BE2C (cell line): Measurements from ENCODE around the gene KRTAP9-9.

ENCODE experiments used
- DNase-seq: peaks from one replicate; pipeline ENCODE4 v3.0.0-alpha.2; 2020
- H3K27me3 ChIP-seq: fragments of 250-450 bp; sonication (Bioruptor Pico); 2 replicates; pipeline ENCODE4 v1.5.1; 2020; ENCODE audit warnings: mild to moderate bottlenecking
- H3K36me3 ChIP-seq: fragments of 250-450 bp; sonication (Bioruptor Pico); 2 replicates; pipeline ENCODE4 v1.5.1; 2020; ENCODE audit warnings: mild to moderate bottlenecking
- H3K4me1 ChIP-seq: fragments of 250-450 bp; sonication (Bioruptor Pico); 2 replicates; pipeline ENCODE4 v1.5.1; 2020
- H3K4me3 ChIP-seq: 2 replicates; pipeline ENCODE4 v1.5.1; 2011; ENCODE audit warnings: low read depth, low read length
- H3K9me3 ChIP-seq: fragments of 250-450 bp; sonication (Bioruptor Pico); 2 replicates; pipeline ENCODE4 v1.5.1; 2020
- TF ChIP-seq, protein P1 (sequence below): IDR thresholded peaks from 2 replicates; pipeline ENCODE4 v1.5.1; 2012; ENCODE audit warnings: mild to moderate bottlenecking, low read depth, low read length

The KRTAP9-9 gene

DNA sequence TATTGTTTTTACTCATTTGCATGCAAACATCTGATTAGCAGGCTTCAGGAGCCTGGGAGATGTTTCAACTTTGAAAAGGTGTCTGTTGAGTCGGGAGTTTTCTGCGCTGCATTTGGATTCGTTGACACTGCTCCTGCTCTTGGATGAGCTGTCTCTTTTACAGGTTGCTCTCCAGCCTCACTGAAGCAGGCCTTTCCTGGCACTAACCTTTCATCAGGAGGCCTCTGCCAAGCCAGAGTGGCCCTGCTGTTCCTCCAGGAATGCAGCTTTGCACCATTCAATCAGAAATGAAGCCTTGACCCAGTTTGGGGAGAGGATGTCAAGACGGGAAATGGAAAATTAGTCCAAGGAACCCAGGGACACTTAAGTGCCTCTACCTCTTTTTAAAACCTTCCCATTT is 47.8 kb downstream of the KRTAP9-9 start:
- no peak for DNase-seq
- Histone ChIP-seq H3K27me3 (peaks cover 51% of the 10 kb centered on the region), H3K4me3 (no peak overlapping the region), H3K9me3 (no peaks in the 10 kb centered on the region), H3K36me3 (no peaks in the 10 kb centered on the region), H3K4me1 (no peaks in the 10 kb centered on the region)
- TF ChIP-seq, protein P1, sequence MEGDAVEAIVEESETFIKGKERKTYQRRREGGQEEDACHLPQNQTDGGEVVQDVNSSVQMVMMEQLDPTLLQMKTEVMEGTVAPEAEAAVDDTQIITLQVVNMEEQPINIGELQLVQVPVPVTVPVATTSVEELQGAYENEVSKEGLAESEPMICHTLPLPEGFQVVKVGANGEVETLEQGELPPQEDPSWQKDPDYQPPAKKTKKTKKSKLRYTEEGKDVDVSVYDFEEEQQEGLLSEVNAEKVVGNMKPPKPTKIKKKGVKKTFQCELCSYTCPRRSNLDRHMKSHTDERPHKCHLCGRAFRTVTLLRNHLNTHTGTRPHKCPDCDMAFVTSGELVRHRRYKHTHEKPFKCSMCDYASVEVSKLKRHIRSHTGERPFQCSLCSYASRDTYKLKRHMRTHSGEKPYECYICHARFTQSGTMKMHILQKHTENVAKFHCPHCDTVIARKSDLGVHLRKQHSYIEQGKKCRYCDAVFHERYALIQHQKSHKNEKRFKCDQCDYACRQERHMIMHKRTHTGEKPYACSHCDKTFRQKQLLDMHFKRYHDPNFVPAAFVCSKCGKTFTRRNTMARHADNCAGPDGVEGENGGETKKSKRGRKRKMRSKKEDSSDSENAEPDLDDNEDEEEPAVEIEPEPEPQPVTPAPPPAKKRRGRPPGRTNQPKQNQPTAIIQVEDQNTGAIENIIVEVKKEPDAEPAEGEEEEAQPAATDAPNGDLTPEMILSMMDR = no peak

DNA sequence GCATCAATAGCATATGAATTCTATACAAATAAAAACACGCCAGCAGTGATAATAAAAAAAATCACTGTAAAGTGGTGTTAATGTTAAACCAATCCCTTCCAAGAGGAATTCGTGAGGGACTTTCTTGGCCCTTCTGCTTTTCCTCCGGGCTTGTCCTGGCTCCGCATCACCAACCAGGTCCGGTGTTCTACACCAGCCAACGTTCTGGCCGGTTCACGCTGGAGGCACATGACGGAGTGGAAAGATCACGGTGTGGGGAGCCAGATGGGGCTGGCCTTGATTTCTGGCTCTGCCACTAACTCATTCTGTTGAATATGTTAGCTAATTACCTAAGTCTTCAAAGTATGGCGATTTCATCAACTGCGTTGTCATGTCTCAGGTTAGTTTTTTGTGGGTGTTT is 48.9 kb downstream of the KRTAP9-9 start:
- H3K9me3 ChIP-seq = no peaks in the 10 kb centered on the region
- H3K4me3 ChIP-seq = no peak overlapping the region
- no peak for DNase-seq
- no peaks in the 10 kb centered on the region for H3K36me3 ChIP-seq
- no peaks in the 10 kb centered on the region for H3K4me1 ChIP-seq
- peaks cover 50% of the 10 kb centered on the region for H3K27me3 ChIP-seq
- TF ChIP-seq, protein P1 = no peak
